T47D (cell line): ENCODE results near the gene ZNF292.

ENCODE experiments used
- DNase-seq, 2 experiments: peaks; one replicate each; pipeline versions ENCODE4 v3.0.0 to v3.0.0-alpha.2; 2011 to 2012; ENCODE audit warnings: low read depth in 1 of 2, low spot score in 1 of 2
- JUND ChIP-seq: IDR thresholded peaks from 2 replicates; pipeline ENCODE4 v1.6.1; 2012; ENCODE audit warnings: low read depth
- in situ Hi-C: cut with HindIII; loops from 2 replicates; pipeline ENCODE4 v1.10.0; 2016; ENCODE audit warnings: low sequenced_read_pairs, low pct_unique_long_range_greater_than_20kb

The ZNF292 gene

GRCh38 chr6:87241304-87241703 lies 85.9 kb downstream of the ZNF292 start:
- in situ Hi-C loops: no loop called here
- peak in 1 of 2 experiments; percentile 1 for DNase-seq
- no peak for TF ChIP-seq JUND

GRCh38 chr6:87242311-87242710 lies 86.9 kb downstream of the ZNF292 start:
- DNase-seq: no peak
- in situ Hi-C loops: no loop called here
- TF ChIP-seq JUND: no peak

- TF ChIP-seq JUND: no peak
- in situ Hi-C loops: no loop called here
Measured at GRCh38 chr6:87243812-87244211, 88.4 kb downstream of the ZNF292 start.

GRCh38 chr6:87244380-87244779 lies 89.0 kb downstream of the ZNF292 start:
- no peak for TF ChIP-seq JUND
- DNase-seq: no peak
- in situ Hi-C loops: no loop called here

More at GRCh38 chr6:87243812-87244211, 88.4 kb downstream of the ZNF292 start:
- DNase-seq: no peak

- TF ChIP-seq JUND: no peak
- in situ Hi-C loops: no loop called here
- no peak for DNase-seq
Measured at GRCh38 chr6:87250019-87250418, 94.7 kb downstream of the ZNF292 start.

GRCh38 chr6:87251225-87251624 lies 95.9 kb downstream of the ZNF292 start:
- in situ Hi-C loops: no loop called here
- TF ChIP-seq JUND: no peak
- no peak for DNase-seq

- in situ Hi-C loops: no loop called here
- no peak for TF ChIP-seq JUND
Measured at GRCh38 chr6:87251725-87252124, 96.4 kb downstream of the ZNF292 start.

GRCh38 chr6:87257046-87257445 lies 101.7 kb downstream of the ZNF292 start:
- no peak for TF ChIP-seq JUND
- DNase-seq: no peak
- in situ Hi-C loops: no loop called here

More at GRCh38 chr6:87251725-87252124, 96.4 kb downstream of the ZNF292 start:
- no peak for DNase-seq

- in situ Hi-C loops: no loop called here
- DNase-seq: no peak
- no peak for TF ChIP-seq JUND
Measured at GRCh38 chr6:87257565-87257964, 102.2 kb downstream of the ZNF292 start.

- TF ChIP-seq JUND: no peak
- in situ Hi-C loops: no loop called here
Measured at GRCh38 chr6:87257975-87258374, 102.6 kb downstream of the ZNF292 start.

GRCh38 chr6:87259791-87260190 lies 104.4 kb downstream of the ZNF292 start:
- no peak for TF ChIP-seq JUND
- in situ Hi-C loops: no loop called here
- no peak for DNase-seq

More at GRCh38 chr6:87257975-87258374, 102.6 kb downstream of the ZNF292 start:
- no peak for DNase-seq

- no peak for DNase-seq
- no peak for TF ChIP-seq JUND
- in situ Hi-C loops: no loop called here
Measured at GRCh38 chr6:87261534-87261933, 106.2 kb downstream of the ZNF292 start.

- TF ChIP-seq JUND: no peak
- DNase-seq: no peak
- in situ Hi-C loops: no loop called here
Measured at GRCh38 chr6:87264481-87264880, 109.1 kb downstream of the ZNF292 start.

GRCh38 chr6:87274660-87275274 lies 119.4 kb downstream of the ZNF292 start:
- in situ Hi-C loops: no loop called here
- TF ChIP-seq JUND: no peak
- DNase-seq: no peak
